Gastrocnemius medialis (tissue), 4 donors: ENCODE data around the gene ZEB2.

Source experiments
- CTCF ChIP-seq, 5 experiments: fragments of 450-650 bp in 3 of 5; fragments of 200-600 bp in 2 of 5; sonication (generic) in 2 of 5; IDR thresholded peaks in 4 of 5; conservative IDR thresholded peaks in 1 of 5; 1 replicate in 4 of 5; 2 replicates in 1 of 5; pipeline ENCODE4 v1.5.1; 2016 to 2019; ENCODE audit warnings: antibody characterized with exemption in 5 of 5, mild to moderate bottlenecking in 3 of 5, moderate library complexity in 3 of 5
- POLR2A ChIP-seq, 2 donors: fragments of 450-650 bp; IDR thresholded peaks; one replicate each; pipeline ENCODE4 v1.6.1; 2017; ENCODE audit warnings: antibody characterized with exemption in 2 of 2, mild to moderate bottlenecking in 2 of 2, moderate library complexity in 2 of 2

- TF ChIP-seq CTCF (IDR thresholded peaks at IDR 0.05 in 4 of 5, conservative IDR thresholded peaks at IDR 0.05 in 1 of 5) (no peak), POLR2A (IDR thresholded peaks at IDR 0.05) (no peak)
These were observed 163.5 kb downstream of the ZEB2 start for GRCh38 chr2:144356402-144356801.
